ENCODE results near the gene SYT17. TPM values are rescaled to one million over a fixed set of nuclear protein-coding genes. Genes with fewer than 3 reads are reported as not detected.

SYT17 gene
- polyA plus RNA-seq, 2 of the 4 experiments (the other 2 are of a cell fraction), result 9.8 to 18.7 TPM

DNA sequence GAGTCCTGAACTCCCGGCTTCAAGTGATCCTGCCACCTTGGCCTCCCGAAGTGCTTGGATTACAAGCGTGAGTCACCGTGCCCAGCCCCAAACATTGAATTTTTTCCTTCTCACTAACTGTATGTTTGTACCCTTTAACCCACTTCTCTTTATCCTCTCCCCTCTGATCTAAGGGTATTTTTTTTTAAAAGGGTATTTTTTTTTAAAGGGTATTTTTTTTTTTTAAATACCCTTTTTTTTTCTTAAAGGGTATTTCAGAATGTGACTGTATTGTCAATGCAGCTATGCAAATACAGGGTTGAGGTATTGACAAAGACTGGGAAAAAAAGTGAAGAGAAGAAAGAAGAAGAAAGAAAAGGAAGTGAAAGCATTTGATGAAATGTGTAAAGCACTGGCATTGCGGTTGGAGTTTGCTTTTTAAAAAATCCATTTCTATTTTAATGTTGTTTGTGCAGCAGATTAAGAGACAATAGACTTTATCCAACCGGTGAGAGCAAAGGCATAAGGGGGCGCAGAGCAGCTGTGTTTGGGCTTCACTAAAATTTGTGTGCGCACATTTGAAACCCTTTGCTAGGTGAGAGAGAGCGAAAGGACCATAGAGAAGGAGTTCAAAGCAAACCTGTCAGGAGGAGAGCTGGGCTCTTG, 42.4 kb downstream of the SYT17 start:
- Histone ChIP-seq H3K9me3 (peaks cover 16% of the 10 kb centered on the region), H3K4me3 (no peak overlapping the region), H3K4me1 (peaks cover 9% of the 10 kb centered on the region; the same call in 2 of the 3 replicates), H3K27ac (0 out of 6 replicates have a peak overlapping the region, but pooled peaks of 1 of the 2 experiments have one; percentile 16), H3K4me2 (peak overlapping the region; percentile 42; the same call in 1 of the 3 replicates)
- POLR2A ChIA-PET, result no interaction called here
- 64% methylated on average over 9 of the region's 9 CpGs for WGBS (ENCODE audit: missing lambda C conversion rate)
- no peak for ATAC-seq
- DNase-seq (ENCODE audit: low read depth in 1 of 2, low spot score in 1 of 2), result peak in 1 of 2 experiments; percentile 17
- FAIRE-seq, result no peak
- CTCF ChIA-PET, result interaction anchor here (1.0 to 1.2 kb wide), 3 partner anchors 15 to 166 kb away, joined by 3 to 4 read pairs (median 3); no protein-coding TSS in a partner anchor
- TF ChIP-seq FOSL2 (IDR thresholded peaks at IDR 0.05) (no peak), FOSL2 (CRISPR knock-in tag; IDR thresholded peaks at IDR 0.05) (no peak), EP300 (IDR thresholded peaks at IDR 0.05) (no peak), JUNB (IDR thresholded peaks at IDR 0.05) (no peak), FOSB (CRISPR knock-in tag; IDR thresholded peaks at IDR 0.05) (no peak), ZNF302 (CRISPR knock-in tag; IDR thresholded peaks at IDR 0.05) (no peak), CHD4 (IDR thresholded peaks at IDR 0.05; ENCODE audit: borderline replicate concordance) (no peak), MAFK (IDR thresholded peaks at IDR 0.05; ENCODE audit: partially characterized antibody) (no peak)
- TF ChIP-seq, protein P1, sequence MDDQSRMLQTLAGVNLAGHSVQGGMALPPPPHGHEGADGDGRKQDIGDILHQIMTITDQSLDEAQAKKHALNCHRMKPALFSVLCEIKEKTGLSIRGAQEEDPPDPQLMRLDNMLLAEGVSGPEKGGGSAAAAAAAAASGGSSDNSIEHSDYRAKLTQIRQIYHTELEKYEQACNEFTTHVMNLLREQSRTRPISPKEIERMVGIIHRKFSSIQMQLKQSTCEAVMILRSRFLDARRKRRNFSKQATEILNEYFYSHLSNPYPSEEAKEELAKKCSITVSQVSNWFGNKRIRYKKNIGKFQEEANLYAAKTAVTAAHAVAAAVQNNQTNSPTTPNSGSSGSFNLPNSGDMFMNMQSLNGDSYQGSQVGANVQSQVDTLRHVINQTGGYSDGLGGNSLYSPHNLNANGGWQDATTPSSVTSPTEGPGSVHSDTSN (IDR thresholded peaks at IDR 0.05), result no peak

DNA sequence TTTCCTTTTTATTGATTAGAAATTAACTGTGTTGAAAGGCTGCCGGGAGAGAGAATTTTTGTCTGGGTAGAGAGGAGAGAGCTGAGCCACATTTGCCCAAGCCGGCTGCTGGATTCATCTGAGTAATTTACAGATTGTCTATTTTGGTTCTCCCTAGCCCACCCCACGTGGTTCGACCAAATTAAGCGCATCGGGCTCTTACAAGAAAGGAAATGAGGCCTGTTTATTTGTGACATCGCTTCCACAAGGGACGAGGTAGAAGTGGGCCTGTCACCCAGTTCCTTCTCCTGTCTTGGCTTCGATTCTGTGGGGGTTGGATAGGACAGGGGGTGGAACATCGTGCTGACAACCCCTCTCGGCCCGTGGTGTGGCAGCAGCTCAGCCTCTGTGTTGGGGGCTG, 42.9 kb downstream of the SYT17 start:
- H3K4me2 ChIP-seq, result no peak overlapping the region
- 0 out of 6 replicates have a peak overlapping the region, but pooled peaks of 1 of the 2 experiments have one; percentile 16 for H3K27ac ChIP-seq
- peaks cover 16% of the 10 kb centered on the region for H3K9me3 ChIP-seq
- 91% methylated on average over 12 of the region's 12 CpGs for WGBS (ENCODE audit: missing lambda C conversion rate)
- H3K4me3 ChIP-seq, result no peak overlapping the region
- peaks cover 9% of the 10 kb centered on the region; the same call in 2 of the 3 replicates for H3K4me1 ChIP-seq
- DNase-seq (ENCODE audit: low read depth in 1 of 2, low spot score in 1 of 2) (no peak), FAIRE-seq (no peak), ATAC-seq (no peak)
- CTCF ChIA-PET, result interaction anchor here (1.0 to 1.2 kb wide), 3 partner anchors 15 to 165 kb away, joined by 3 to 4 read pairs (median 3); no protein-coding TSS in a partner anchor
- TF ChIP-seq, protein P2, sequence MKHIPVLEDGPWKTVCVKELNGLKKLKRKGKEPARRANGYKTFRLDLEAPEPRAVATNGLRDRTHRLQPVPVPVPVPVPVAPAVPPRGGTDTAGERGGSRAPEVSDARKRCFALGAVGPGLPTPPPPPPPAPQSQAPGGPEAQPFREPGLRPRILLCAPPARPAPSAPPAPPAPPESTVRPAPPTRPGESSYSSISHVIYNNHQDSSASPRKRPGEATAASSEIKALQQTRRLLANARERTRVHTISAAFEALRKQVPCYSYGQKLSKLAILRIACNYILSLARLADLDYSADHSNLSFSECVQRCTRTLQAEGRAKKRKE (CRISPR knock-in tag; IDR thresholded peaks at IDR 0.05; ENCODE audit: low read depth), result no peak
- TF ChIP-seq EHMT2 (IDR thresholded peaks at IDR 0.05; ENCODE audit: low read depth), result no peak
- TF ChIP-seq ESRRA (IDR thresholded peaks at IDR 0.05; ENCODE audit: borderline replicate concordance, low read length), result no peak
- TF ChIP-seq KDM1A (IDR thresholded peaks at IDR 0.05; ENCODE audit: low read depth), result no peak
- POLR2A ChIA-PET, result no interaction called here

DNA sequence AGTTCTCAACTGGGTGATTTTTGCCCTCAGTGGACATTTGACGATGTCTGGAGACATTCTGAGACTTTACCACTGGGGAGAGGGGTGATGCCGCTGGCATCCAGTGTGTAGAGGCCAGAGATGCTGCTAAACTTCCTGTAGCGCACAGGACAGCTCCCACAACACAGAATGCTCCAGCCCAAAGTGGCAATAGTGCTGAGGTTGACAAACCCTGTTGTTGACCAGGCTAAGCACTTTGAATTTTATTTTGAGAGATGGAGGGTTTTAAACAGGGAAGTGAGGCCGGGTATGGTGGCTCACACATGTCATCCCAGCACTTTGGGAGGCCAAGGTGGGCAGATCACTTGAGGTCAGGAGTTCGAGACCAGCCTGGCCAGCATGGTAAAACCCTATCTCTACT, 44.0 kb downstream of the SYT17 start:
- Histone ChIP-seq H3K9me3 (peaks cover 16% of the 10 kb centered on the region), H3K4me3 (no peak overlapping the region), H3K4me1 (peaks cover 9% of the 10 kb centered on the region; the same call in 2 of the 3 replicates), H3K27ac (no peak overlapping the region), H3K4me2 (no peak overlapping the region)
- TF ChIP-seq, protein P1 (IDR thresholded peaks at IDR 0.05), result no peak
- POLR2A ChIA-PET, result no interaction called here
- DNase-seq (ENCODE audit: low read depth in 1 of 2, low spot score in 1 of 2), result no peak
- FAIRE-seq, result no peak
- CTCF ChIA-PET, result interaction anchor here (1.1 to 2.7 kb wide), 2 partner anchors 11 to 126 kb away, joined by 3 to 13 read pairs; no protein-coding TSS in a partner anchor
- ATAC-seq, result no peak
- WGBS (ENCODE audit: missing lambda C conversion rate), result 79% methylated on average over 5 of the region's 5 CpGs

DNA sequence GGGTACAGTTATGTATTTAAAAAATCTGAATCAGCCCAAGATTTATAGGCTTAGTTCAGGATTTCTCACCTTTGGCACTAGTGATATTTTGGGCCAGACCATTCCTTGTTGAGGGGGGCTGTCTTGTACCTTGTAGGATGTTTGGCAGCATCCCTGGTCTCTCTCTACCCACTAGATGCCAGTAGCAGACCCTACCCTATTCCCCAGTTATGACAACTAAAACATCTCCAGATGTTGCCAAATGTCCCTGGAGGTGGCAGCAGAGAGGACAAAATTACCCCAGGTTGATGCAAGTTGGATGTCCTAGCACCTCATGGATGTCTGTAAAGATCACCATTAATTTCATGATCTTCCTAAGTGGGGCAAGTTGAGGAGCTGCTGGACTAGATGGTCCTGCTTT, 45.8 kb downstream of the SYT17 start:
- Histone ChIP-seq H3K4me2 (no peak overlapping the region), H3K27ac (no peak overlapping the region), H3K4me1 (peaks cover 9% of the 10 kb centered on the region; the same call in 2 of the 3 replicates), H3K9me3 (peaks cover 16% of the 10 kb centered on the region), H3K4me3 (no peak overlapping the region)
- POLR2A ChIA-PET, result no interaction called here
- TF ChIP-seq RAD21 (conservative IDR thresholded peaks at IDR 0.05 in 1 of 2, IDR thresholded peaks at IDR 0.05 in 1 of 2) (peak; percentile 21 to 37; a peak in 1 of 5 replicates), KDM5A (IDR thresholded peaks at IDR 0.05) (no peak), MAFK (IDR thresholded peaks at IDR 0.05; ENCODE audit: partially characterized antibody) (no peak), SMC3 (IDR thresholded peaks at IDR 0.05) (0 out of 3 replicates have a peak, but pooled peaks have one; percentile 12), RNF2 (IDR thresholded peaks at IDR 0.05; ENCODE audit: borderline replicate concordance, low read depth) (no peak), EHMT2 (IDR thresholded peaks at IDR 0.05; ENCODE audit: low read depth) (no peak), ZFP36 (IDR thresholded peaks at IDR 0.05; ENCODE audit: borderline replicate concordance, partially characterized antibody) (no peak)
- CTCF ChIA-PET, result interaction anchor here (0.9 to 2.7 kb wide), 4 partner anchors 9 to 161 kb away, joined by 4 to 13 read pairs (median 5); no protein-coding TSS in a partner anchor
- DNase-seq (ENCODE audit: low read depth in 1 of 2, low spot score in 1 of 2) (peak in 1 of 2 experiments; percentile 33), FAIRE-seq (no peak), ATAC-seq (peak; percentile 43 to 47; a peak in 3 of 6 replicates)

All from A549 (cell line).